Endothelial cell (in vitro differentiated cells): Measurements from ENCODE around the gene CUL4A. TPM values are rescaled to one million over a fixed set of nuclear protein-coding genes. Genes with fewer than 3 reads are reported as not detected.

Experiments used
- DNase-seq: peaks from one replicate; pipeline ENCODE4 v3.0.0; 2021; ENCODE audit warnings: low spot score
- H3K27ac Mint-ChIP-seq: one replicate; pipeline ENCODE4 v1.8.0; 2021; ENCODE audit warnings: mixed read lengths, inconsistent platforms; ENCODE audit not compliant: unreplicated experiment
- H3K27me3 Mint-ChIP-seq: one replicate; pipeline ENCODE4 v1.8.0; 2021; ENCODE audit warnings: mild to moderate bottlenecking, moderate library complexity, mixed read lengths, inconsistent platforms; ENCODE audit not compliant: unreplicated experiment
- H3K36me3 Mint-ChIP-seq: one replicate; pipeline ENCODE4 v1.8.0; 2021; ENCODE audit warnings: mild to moderate bottlenecking, low read depth, mixed read lengths, inconsistent platforms; ENCODE audit not compliant: unreplicated experiment
- H3K4me1 Mint-ChIP-seq: one replicate; pipeline ENCODE4 v1.8.0; 2021; ENCODE audit warnings: mild to moderate bottlenecking, mixed read lengths, inconsistent platforms; ENCODE audit not compliant: unreplicated experiment
- H3K4me3 Mint-ChIP-seq: one replicate; pipeline ENCODE4 v1.8.0; 2021; ENCODE audit warnings: mild to moderate bottlenecking, mixed read lengths, inconsistent platforms; ENCODE audit not compliant: unreplicated experiment
- H3K9me3 Mint-ChIP-seq: one replicate; pipeline ENCODE4 v1.8.0; 2021; ENCODE audit warnings: mixed read lengths, inconsistent platforms; ENCODE audit not compliant: unreplicated experiment
- CTCF ChIP-seq: fragments of 200-600 bp; sonication (generic); IDR thresholded peaks from one replicate; pipeline ENCODE4 v1.5.0; 2021; ENCODE audit warnings: antibody characterized with exemption; ENCODE audit not compliant: unreplicated experiment
- total RNA-seq: library from RNA; stranded (reverse); fragmentation: NEBNext Ultra II Directional; extraction: Animal tissue kit (Norgen Biotek cat#: 25700); gene quantifications from one replicate; pipeline ENCODE4 v1.2.1, GENCODE V29; 2021; ENCODE audit not compliant: unreplicated experiment

Gene CUL4A
- total RNA-seq, 1 donor from 2014 or later = 55.8 TPM

- Mint-ChIP-seq H3K27me3 (peaks cover 11% of the 10 kb centered on the region), H3K36me3 (peaks cover 28% of the 10 kb centered on the region), H3K27ac (no peak overlapping the region), H3K9me3 (no peaks in the 10 kb centered on the region), H3K4me3 (no peak overlapping the region), H3K4me1 (no peaks in the 10 kb centered on the region)
- TF ChIP-seq CTCF = no peak
- no peak for DNase-seq
Measured at GRCh38 chr13:113219256-113219940, 10.0 kb downstream of the CUL4A start.

DNA sequence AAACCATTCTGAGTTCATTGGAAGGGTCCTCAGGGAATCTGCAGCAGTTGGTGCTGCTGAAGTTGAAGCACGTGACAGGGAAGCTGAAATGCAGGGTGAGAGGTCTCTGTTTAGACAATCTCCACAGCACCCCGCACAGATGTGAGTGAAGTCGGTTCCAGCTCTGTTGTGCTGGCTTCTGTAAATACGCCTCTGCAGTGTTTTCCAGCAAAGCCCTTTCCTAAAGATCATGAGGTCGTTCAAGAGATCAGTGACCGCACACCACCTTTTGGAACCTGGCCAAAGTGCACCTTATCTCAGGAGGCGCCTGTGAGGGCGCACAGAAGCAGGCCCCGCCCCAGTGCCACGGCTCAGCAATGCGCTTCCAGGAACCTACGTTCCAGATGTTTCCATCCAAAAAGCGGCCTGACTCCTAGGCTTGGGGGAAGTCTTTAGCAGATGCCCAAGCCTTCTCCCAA lies 10.8 kb downstream of the CUL4A start:
- peaks cover 11% of the 10 kb centered on the region for H3K27me3 Mint-ChIP-seq
- no peak overlapping the region for H3K27ac Mint-ChIP-seq
- no peak for TF ChIP-seq CTCF
- peak overlapping the region; percentile 19 for H3K4me3 Mint-ChIP-seq
- no peak for DNase-seq
- no peaks in the 10 kb centered on the region for H3K9me3 Mint-ChIP-seq
- H3K4me1 Mint-ChIP-seq = no peaks in the 10 kb centered on the region
- peaks cover 36% of the 10 kb centered on the region for H3K36me3 Mint-ChIP-seq

DNA sequence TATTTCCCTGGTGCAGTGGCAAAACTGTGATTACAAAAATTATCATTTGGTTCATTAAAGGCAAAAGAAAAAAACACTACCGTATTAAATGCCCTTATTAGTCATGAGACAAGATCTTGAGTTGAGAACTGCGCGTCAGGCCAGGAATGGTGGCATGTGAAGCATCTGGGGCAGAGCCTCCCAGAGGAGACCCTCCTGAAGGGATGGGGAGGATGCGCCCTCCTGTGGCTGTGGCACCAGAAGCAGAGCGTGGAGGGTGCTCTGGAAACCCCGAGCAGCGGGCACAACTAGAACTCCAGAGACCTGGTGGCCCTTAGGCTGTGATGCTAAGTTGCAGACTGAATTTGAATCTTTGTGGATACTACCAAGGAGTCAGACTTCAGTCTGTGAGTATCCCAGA lies 11.5 kb downstream of the CUL4A start:
- H3K9me3 Mint-ChIP-seq = no peaks in the 10 kb centered on the region
- no peak for DNase-seq
- TF ChIP-seq CTCF = no peak
- H3K4me1 Mint-ChIP-seq = no peaks in the 10 kb centered on the region
- H3K27me3 Mint-ChIP-seq = peaks cover 11% of the 10 kb centered on the region
- H3K27ac Mint-ChIP-seq = peak overlapping the region; percentile 30
- peak overlapping the region; percentile 62 for H3K4me3 Mint-ChIP-seq
- H3K36me3 Mint-ChIP-seq = peaks cover 37% of the 10 kb centered on the region

GRCh38 chr13:113223070-113223469 lies 13.7 kb downstream of the CUL4A start:
- Mint-ChIP-seq H3K27me3 (peaks cover 11% of the 10 kb centered on the region), H3K27ac (peak overlapping the region; percentile 52), H3K9me3 (no peaks in the 10 kb centered on the region), H3K4me3 (no peak overlapping the region), H3K36me3 (peaks cover 47% of the 10 kb centered on the region), H3K4me1 (no peaks in the 10 kb centered on the region)
- TF ChIP-seq CTCF = no peak
- DNase-seq = no peak

DNA sequence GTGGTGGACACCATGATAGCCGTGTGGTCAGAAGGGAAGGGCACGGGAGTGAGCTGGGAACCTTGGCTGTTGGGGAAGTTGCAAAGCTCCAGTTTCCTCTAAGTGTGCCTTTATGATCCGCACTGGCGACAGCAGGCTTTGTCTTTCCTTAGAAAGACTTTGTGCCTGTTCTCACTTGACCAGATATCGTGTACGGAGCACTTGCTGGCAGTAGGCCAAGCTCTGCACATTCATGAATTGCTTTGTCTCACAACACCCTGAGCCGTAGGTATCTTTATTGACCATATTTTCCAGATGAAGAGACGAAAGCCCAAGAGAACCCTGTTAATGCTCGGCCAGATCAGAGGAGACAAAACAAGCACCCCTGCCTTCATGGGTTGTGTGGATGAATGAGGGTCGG lies 15.1 kb downstream of the CUL4A start:
- peaks cover 11% of the 10 kb centered on the region for H3K27me3 Mint-ChIP-seq
- H3K4me3 Mint-ChIP-seq = no peak overlapping the region
- H3K4me1 Mint-ChIP-seq = no peaks in the 10 kb centered on the region
- no peak for DNase-seq
- H3K9me3 Mint-ChIP-seq = no peaks in the 10 kb centered on the region
- H3K27ac Mint-ChIP-seq = peak overlapping the region; percentile 68
- TF ChIP-seq CTCF = no peak
- peaks cover 55% of the 10 kb centered on the region for H3K36me3 Mint-ChIP-seq
